SK-N-SH (cell line): ENCODE data around the gene TOMM22. TPM values are rescaled to one million over a fixed set of nuclear protein-coding genes. Genes with fewer than 3 reads are reported as not detected.

Experiments used
- CTCF ChIA-PET: fragments of 300-600, 350-600 bp; formaldehyde crosslinking; extraction: SDS; loops from one replicate; lab custom pipeline; 2021; lab: Yijun Ruan, JAX
- POLR2A ChIA-PET: fragments of 350-600 bp; sonication (Branson Sonifier 250); formaldehyde crosslinking; extraction: SDS; loops from one replicate; lab custom pipeline; 2020; ENCODE audit warnings: antibody characterized with exemption, inconsistent platforms; lab: Yijun Ruan, JAX
- DNase-seq: peaks from one replicate; pipeline ENCODE4 v3.0.0; 2012
- H2AFZ ChIP-seq: fragments of 200-600 bp; sonication (generic); 2 replicates; pipeline ENCODE4 v1.8.1; 2016; ENCODE audit warnings: antibody characterized with exemption, mild to moderate bottlenecking, low read depth
- H3F3A ChIP-seq: fragments of 200-600 bp; sonication (generic); replicated peaks from 2 replicates; pipeline ENCODE3; 2016; ENCODE audit warnings: antibody characterized with exemption, mild to moderate bottlenecking; ENCODE audit not compliant: insufficient read depth
- H3K27ac ChIP-seq, 2 experiments: fragments of 200-500 bp in 1 of 2; fragments of 200-600 bp in 1 of 2; sonication (Bioruptor generic) in 1 of 2; sonication (generic), shearing (Covaris generic) in 1 of 2; 2 replicates each; pipeline versions ENCODE4 v1.5.1 to v1.6.1; 2014 to 2016; ENCODE audit warnings: low read depth in 2 of 2, inconsistent platforms in 1 of 2, low read length in 1 of 2, mild to moderate bottlenecking in 1 of 2, mixed read lengths in 1 of 2
- H3K27me3 ChIP-seq: fragments of 200-600 bp; sonication (generic), shearing (Covaris generic); 2 replicates; pipeline ENCODE4 v1.6.1; 2016; ENCODE audit warnings: mixed run types; ENCODE audit not compliant: insufficient read depth
- H3K36me3 ChIP-seq, 2 experiments: fragments of 200-500 bp in 1 of 2; fragments of 200-600 bp in 1 of 2; sonication (Bioruptor generic) in 1 of 2; sonication (generic) in 1 of 2; replicated peaks in 1 of 2; 2 replicates each; pipeline versions ENCODE3 to v1.5.1; 2014 to 2016; ENCODE audit warnings: low read length in 1 of 2, mild to moderate bottlenecking in 1 of 2; ENCODE audit not compliant: insufficient read depth in 2 of 2, control insufficient read depth in 1 of 2
- H3K4me1 ChIP-seq, 2 experiments: fragments of 200-500 bp in 1 of 2; fragments of 200-600 bp in 1 of 2; sonication (Bioruptor generic) in 1 of 2; sonication (generic), shearing (Covaris generic) in 1 of 2; 2 replicates each; pipeline versions ENCODE4 v1.5.1 to v1.6.1; 2014 to 2016; ENCODE audit warnings: low read depth in 1 of 2, low read length in 1 of 2, mixed run types in 1 of 2; ENCODE audit not compliant: insufficient read depth in 2 of 2, control insufficient read depth in 1 of 2
- H3K4me2 ChIP-seq: fragments of 200-600 bp; sonication (generic), shearing (Covaris generic); 2 replicates; pipeline ENCODE4 v1.6.1; 2017; ENCODE audit warnings: mixed run types
- H3K4me3 ChIP-seq, 2 experiments: fragments of 200-500 bp in 1 of 2; fragments of 200-600 bp in 1 of 2; sonication (Bioruptor generic) in 1 of 2; sonication (generic), shearing (Covaris generic) in 1 of 2; 2 replicates each; pipeline versions ENCODE4 v1.5.1 to v1.8.1; 2014 to 2016; ENCODE audit warnings: low read depth in 2 of 2, inconsistent platforms in 1 of 2, low read length in 1 of 2, mild to moderate bottlenecking in 1 of 2, mixed read lengths in 1 of 2, moderate library complexity in 1 of 2
- H3K79me2 ChIP-seq: fragments of 200-600 bp; sonication (generic); 2 replicates; pipeline ENCODE4 v1.8.1; 2017; ENCODE audit warnings: mild to moderate bottlenecking; ENCODE audit not compliant: insufficient read depth
- H3K9ac ChIP-seq: fragments of 200-600 bp; sonication (generic); 2 replicates; pipeline ENCODE4 v1.6.1; 2017; ENCODE audit warnings: mixed run types
- H3K9me2 ChIP-seq: fragments of 200-600 bp; sonication (generic); 2 replicates; pipeline ENCODE4 v1.6.1; 2017; ENCODE audit warnings: mixed run types
- H3K9me3 ChIP-seq: fragments of 200-600 bp; sonication (generic); 2 replicates; pipeline ENCODE4 v1.6.1; 2017; ENCODE audit warnings: mixed run types, mild to moderate bottlenecking, moderate library complexity
- H4K20me1 ChIP-seq: fragments of 200-600 bp; sonication (generic); 2 replicates; pipeline ENCODE4 v1.6.1; 2017; ENCODE audit warnings: mild to moderate bottlenecking, mixed run types; ENCODE audit not compliant: insufficient read depth
- CHD2 ChIP-seq: fragments of 150-350 bp; IDR thresholded peaks from 2 replicates; pipeline ENCODE4 v1.6.1; 2018; ENCODE audit warnings: low read length; ENCODE audit not compliant: partially characterized antibody
- ELF1 ChIP-seq: IDR thresholded peaks from 2 replicates; pipeline ENCODE4 v1.4.0; 2012
- EZH2phosphoT487 ChIP-seq: fragments of 200-600 bp; sonication (generic); IDR thresholded peaks from 2 replicates; pipeline ENCODE4 v1.6.1; 2017; ENCODE audit warnings: low read depth, mixed run types, mild to moderate bottlenecking, antibody characterized with exemption, moderate library complexity, borderline replicate concordance
- FOSL2 ChIP-seq: IDR thresholded peaks from 2 replicates; pipeline ENCODE4 v1.4.0; 2012; ENCODE audit warnings: low read depth, mild to moderate bottlenecking, moderate library complexity, borderline replicate concordance
- FOXJ3 ChIP-seq: sonication (generic); formaldehyde crosslinking; IDR thresholded peaks from 2 replicates; pipeline ENCODE4 v1.5.1; 2020; ENCODE audit warnings: mild to moderate bottlenecking, missing genetic modification reagents
- FOXM1 ChIP-seq: IDR thresholded peaks from 2 replicates; pipeline ENCODE4 v1.4.0; 2012; ENCODE audit warnings: low read depth, mild to moderate bottlenecking
- GATA2 ChIP-seq: sonication (generic); formaldehyde crosslinking; IDR thresholded peaks from 2 replicates; pipeline ENCODE4 v1.5.0; 2020; ENCODE audit warnings: mild to moderate bottlenecking, missing genetic modification reagents
- JUND ChIP-seq: IDR thresholded peaks from 2 replicates; pipeline ENCODE4 v1.4.0; 2012
- NFIC ChIP-seq: IDR thresholded peaks from 2 replicates; pipeline ENCODE4 v1.4.0; 2012; ENCODE audit warnings: borderline replicate concordance
- POLR2AphosphoS5 ChIP-seq: IDR thresholded peaks from 2 replicates; pipeline ENCODE4 v1.6.1; 2012; ENCODE audit warnings: low read depth, low read length
- RCOR1 ChIP-seq: fragments of 150-350 bp; IDR thresholded peaks from 2 replicates; pipeline ENCODE4 v1.6.1; 2017; ENCODE audit warnings: antibody characterized with exemption, low read length
- RFX5 ChIP-seq: IDR thresholded peaks from 2 replicates; pipeline ENCODE4 v1.6.1; 2012; ENCODE audit warnings: mild to moderate bottlenecking, improper control_type of control experiment, low read length
- RXRA ChIP-seq: IDR thresholded peaks from 2 replicates; pipeline ENCODE4 v1.4.0; 2012; ENCODE audit warnings: low read depth, mild to moderate bottlenecking, borderline replicate concordance
- SIN3A ChIP-seq: IDR thresholded peaks from 2 replicates; pipeline ENCODE4 v1.6.1; 2012; ENCODE audit warnings: low read depth, mild to moderate bottlenecking, low read length, moderate library complexity, borderline replicate concordance
- TCF12 ChIP-seq: IDR thresholded peaks from 2 replicates; pipeline ENCODE4 v1.4.0; 2012
- TEAD4 ChIP-seq: IDR thresholded peaks from 2 replicates; pipeline ENCODE4 v1.4.0; 2012; ENCODE audit warnings: mild to moderate bottlenecking, borderline replicate concordance; ENCODE audit not compliant: insufficient read depth
- ZBTB33 ChIP-seq: IDR thresholded peaks from 2 replicates; pipeline ENCODE4 v1.4.0; 2012; ENCODE audit warnings: low read depth, borderline replicate concordance
- WGBS: methylation state at CpG from one replicate; pipeline ENCODE4 v1.1.6; 2017; ENCODE audit warnings: low lambda C conversion rate; 5-methylcytosine and 5-hydroxymethylcytosine counted together
- polyA plus RNA-seq, 3 experiments: library from polyadenylated mRNA; depleted of rRNA; stranded (reverse); fragments of >200 nt; gene quantifications; 2 replicates each; pipeline ENCODE4 v1.2.3, GENCODE V29; 2012
- TF ChIP-seq, protein P1 (sequence below): IDR thresholded peaks from 2 replicates; pipeline ENCODE4 v1.4.0; 2012; ENCODE audit warnings: low read depth, borderline replicate concordance
- TF ChIP-seq, protein P2 (sequence below): fragments of 200-600 bp; sonication (generic); IDR thresholded peaks from 2 replicates; pipeline ENCODE4 v1.6.1; 2017; ENCODE audit warnings: antibody characterized with exemption, mild to moderate bottlenecking, moderate library complexity

TOMM22 gene
- polyA plus RNA-seq, 1 of the 3 experiments (the other 2 are of a cell fraction), result 33.1 TPM

DNA sequence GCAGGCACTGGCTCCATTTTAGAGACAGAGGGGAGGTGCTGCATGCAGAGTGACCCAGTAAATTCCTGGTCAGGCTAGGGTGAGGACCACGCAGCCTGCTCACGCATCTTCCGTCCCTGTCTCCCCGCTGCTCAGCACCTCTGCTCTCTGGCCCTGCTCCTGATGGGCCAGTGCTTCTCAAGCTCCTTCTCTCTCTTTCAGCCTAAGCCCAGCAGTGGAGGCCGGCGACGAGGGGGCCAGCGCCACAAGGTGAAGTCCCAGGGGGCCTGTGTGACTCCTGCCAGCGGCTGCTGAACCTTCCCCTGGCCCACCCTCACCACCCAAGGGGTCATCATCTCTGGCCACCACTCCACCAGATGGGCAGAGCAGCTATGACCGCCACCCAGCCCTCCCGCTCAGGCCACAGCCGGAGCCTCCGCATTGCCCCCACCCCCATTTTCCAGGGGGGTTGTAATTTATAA, 48.7 kb downstream of the TOMM22 start (continued):
- no peak for TF ChIP-seq GATA2
- TF ChIP-seq, all 33 proteins: peak for 0

GRCh38 chr22:38731703-38732161, 50.0 kb downstream of the TOMM22 start:
- ChIA-PET POLR2A (no interaction called here), CTCF (interaction anchor here (1.3 to 2.3 kb wide), 2 partner anchors 12 to 37 kb away, joined by 4 to 15 read pairs; no protein-coding TSS in a partner anchor)
- Histone ChIP-seq H3K36me3 (peaks cover 0 to 26% of the 10 kb centered on the region in 2 experiments), H4K20me1 (no peaks in the 10 kb centered on the region), H3K9me3 (no peaks in the 10 kb centered on the region), H3K27me3 (no peaks in the 10 kb centered on the region), H3K4me1 (no peaks in the 10 kb centered on the region; a peak in 1 of 4 replicates), H3K4me3 (no peak overlapping the region), H3K4me2 (no peak overlapping the region), H3F3A (no peaks in the 10 kb centered on the region), H3K9me2 (no peaks in the 10 kb centered on the region), H3K27ac (no peak overlapping the region), H3K79me2 (no peaks in the 10 kb centered on the region), H2AFZ (no peak overlapping the region), H3K9ac (no peak overlapping the region)
- no peak for DNase-seq
- WGBS, result 90% methylated on average over 2 of the region's 6 CpGs
- no peak for TF ChIP-seq TEAD4
- TF ChIP-seq ZBTB33, result no peak
- TF ChIP-seq RFX5, result no peak
- TF ChIP-seq POLR2AphosphoS5, result no peak
- TF ChIP-seq GATA2, result no peak

GRCh38 chr22:38732251-38732815, 50.6 kb downstream of the TOMM22 start:
- H3F3A ChIP-seq, result no peaks in the 10 kb centered on the region
- POLR2A ChIA-PET, result no interaction called here
- H4K20me1 ChIP-seq, result no peaks in the 10 kb centered on the region
- H3K4me3 ChIP-seq, result no peak overlapping the region
- DNase-seq, result no peak
- no peaks in the 10 kb centered on the region for H3K9me2 ChIP-seq
- peaks cover 0 to 21% of the 10 kb centered on the region in 2 experiments for H3K36me3 ChIP-seq
- WGBS, result 100% methylated on average over 3 of the region's 13 CpGs
- H3K4me2 ChIP-seq, result no peak overlapping the region
- no peaks in the 10 kb centered on the region for H3K79me2 ChIP-seq
- TF ChIP-seq EZH2phosphoT487 (no peak), RXRA (no peak), ELF1 (no peak), TCF12 (no peak), SIN3A (no peak), FOSL2 (no peak), FOXM1 (no peak), TEAD4 (no peak), NFIC (no peak), JUND (no peak), FOXJ3 (CRISPR knock-in tag) (no peak), RCOR1 (no peak), CHD2 (no peak)
- TF ChIP-seq, protein P1, sequence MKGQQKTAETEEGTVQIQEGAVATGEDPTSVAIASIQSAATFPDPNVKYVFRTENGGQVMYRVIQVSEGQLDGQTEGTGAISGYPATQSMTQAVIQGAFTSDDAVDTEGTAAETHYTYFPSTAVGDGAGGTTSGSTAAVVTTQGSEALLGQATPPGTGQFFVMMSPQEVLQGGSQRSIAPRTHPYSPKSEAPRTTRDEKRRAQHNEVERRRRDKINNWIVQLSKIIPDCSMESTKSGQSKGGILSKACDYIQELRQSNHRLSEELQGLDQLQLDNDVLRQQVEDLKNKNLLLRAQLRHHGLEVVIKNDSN, result no peak
- TF ChIP-seq, protein P2, sequence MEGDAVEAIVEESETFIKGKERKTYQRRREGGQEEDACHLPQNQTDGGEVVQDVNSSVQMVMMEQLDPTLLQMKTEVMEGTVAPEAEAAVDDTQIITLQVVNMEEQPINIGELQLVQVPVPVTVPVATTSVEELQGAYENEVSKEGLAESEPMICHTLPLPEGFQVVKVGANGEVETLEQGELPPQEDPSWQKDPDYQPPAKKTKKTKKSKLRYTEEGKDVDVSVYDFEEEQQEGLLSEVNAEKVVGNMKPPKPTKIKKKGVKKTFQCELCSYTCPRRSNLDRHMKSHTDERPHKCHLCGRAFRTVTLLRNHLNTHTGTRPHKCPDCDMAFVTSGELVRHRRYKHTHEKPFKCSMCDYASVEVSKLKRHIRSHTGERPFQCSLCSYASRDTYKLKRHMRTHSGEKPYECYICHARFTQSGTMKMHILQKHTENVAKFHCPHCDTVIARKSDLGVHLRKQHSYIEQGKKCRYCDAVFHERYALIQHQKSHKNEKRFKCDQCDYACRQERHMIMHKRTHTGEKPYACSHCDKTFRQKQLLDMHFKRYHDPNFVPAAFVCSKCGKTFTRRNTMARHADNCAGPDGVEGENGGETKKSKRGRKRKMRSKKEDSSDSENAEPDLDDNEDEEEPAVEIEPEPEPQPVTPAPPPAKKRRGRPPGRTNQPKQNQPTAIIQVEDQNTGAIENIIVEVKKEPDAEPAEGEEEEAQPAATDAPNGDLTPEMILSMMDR, result no peak
- no peaks in the 10 kb centered on the region for H3K9me3 ChIP-seq
- CTCF ChIA-PET, result interaction anchor here (1.1 to 2.3 kb wide), 4 partner anchors 12 to 37 kb away, joined by 4 to 15 read pairs (median 5); no protein-coding TSS in a partner anchor
- no peak overlapping the region for H3K27ac ChIP-seq
- no peak overlapping the region for H3K9ac ChIP-seq
- H2AFZ ChIP-seq, result no peak overlapping the region
- H3K27me3 ChIP-seq, result no peaks in the 10 kb centered on the region
- no peaks in the 10 kb centered on the region; a peak in 1 of 4 replicates for H3K4me1 ChIP-seq
